Osteoblast (primary cell): ENCODE measurements around the gene FAF1. TPM values are rescaled to one million over a fixed set of nuclear protein-coding genes. Genes with fewer than 3 reads are reported as not detected.
A peak's percentile ranks its signal among the peaks of the same experiment; 100 is the strongest.

ENCODE experiments used
- DNase-seq: peaks from one replicate; pipeline ENCODE4 v3.0.0; 2011; ENCODE audit warnings: low spot score, mixed read lengths; ENCODE audit not compliant: insufficient read length; ENCODE audit errors: missing footprints
- H2AFZ ChIP-seq: 2 replicates; pipeline ENCODE4 v1.6.0; 2011; ENCODE audit warnings: mild to moderate bottlenecking, low read length
- H3K27ac ChIP-seq: 2 replicates; pipeline ENCODE4 v1.5.1; 2011; ENCODE audit warnings: mild to moderate bottlenecking, low read depth, low read length, moderate library complexity
- H3K27me3 ChIP-seq: 2 replicates; pipeline ENCODE4 v1.6.0; 2012; ENCODE audit warnings: mild to moderate bottlenecking, control low read depth, inconsistent platforms, low read length, moderate library complexity; ENCODE audit not compliant: insufficient read depth
- H3K36me3 ChIP-seq: 2 replicates; pipeline ENCODE4 v1.5.1; 2011; ENCODE audit warnings: mild to moderate bottlenecking, low read length, control low read depth, moderate library complexity; ENCODE audit not compliant: insufficient read depth
- H3K4me1 ChIP-seq: 2 replicates; pipeline ENCODE4 v1.5.1; 2011; ENCODE audit warnings: mild to moderate bottlenecking, low read length, control low read depth, moderate library complexity; ENCODE audit not compliant: insufficient read depth
- H3K4me2 ChIP-seq: 2 replicates; pipeline ENCODE4 v1.6.0; 2011; ENCODE audit warnings: mild to moderate bottlenecking, low read length; ENCODE audit not compliant: insufficient read depth
- H3K4me3 ChIP-seq: fragments of 200-600 bp; sonication (generic); 3 replicates; pipeline ENCODE4 v1.5.1; 2012; ENCODE audit warnings: mild to moderate bottlenecking, low read length, inconsistent platforms; ENCODE audit not compliant: insufficient read depth
- H3K79me2 ChIP-seq: 2 replicates; pipeline ENCODE4 v1.6.0; 2012; ENCODE audit warnings: mild to moderate bottlenecking, low read length, control low read depth, inconsistent platforms; ENCODE audit not compliant: insufficient read depth
- H3K9me3 ChIP-seq: 2 replicates; pipeline ENCODE4 v1.5.1; 2011; ENCODE audit warnings: low read depth, low read length, control low read depth
- H4K20me1 ChIP-seq: 2 replicates; pipeline ENCODE4 v1.6.0; 2012; ENCODE audit warnings: mild to moderate bottlenecking, low read length, control low read depth; ENCODE audit not compliant: insufficient read depth
- total RNA-seq: library from RNA; depleted of rRNA; stranded (reverse); fragments of >200 nt; gene quantifications from 2 replicates; pipeline ENCODE4 v1.2.3, GENCODE V29; 2012
- TF ChIP-seq, protein P1 (sequence below): IDR thresholded peaks from 2 replicates; pipeline ENCODE4 v1.5.1; 2011; ENCODE audit warnings: mild to moderate bottlenecking, low read depth, low read length, moderate library complexity; ENCODE audit errors: extremely low read depth

The FAF1 gene
- total RNA-seq, 1 donor: 40.5 TPM

DNA sequence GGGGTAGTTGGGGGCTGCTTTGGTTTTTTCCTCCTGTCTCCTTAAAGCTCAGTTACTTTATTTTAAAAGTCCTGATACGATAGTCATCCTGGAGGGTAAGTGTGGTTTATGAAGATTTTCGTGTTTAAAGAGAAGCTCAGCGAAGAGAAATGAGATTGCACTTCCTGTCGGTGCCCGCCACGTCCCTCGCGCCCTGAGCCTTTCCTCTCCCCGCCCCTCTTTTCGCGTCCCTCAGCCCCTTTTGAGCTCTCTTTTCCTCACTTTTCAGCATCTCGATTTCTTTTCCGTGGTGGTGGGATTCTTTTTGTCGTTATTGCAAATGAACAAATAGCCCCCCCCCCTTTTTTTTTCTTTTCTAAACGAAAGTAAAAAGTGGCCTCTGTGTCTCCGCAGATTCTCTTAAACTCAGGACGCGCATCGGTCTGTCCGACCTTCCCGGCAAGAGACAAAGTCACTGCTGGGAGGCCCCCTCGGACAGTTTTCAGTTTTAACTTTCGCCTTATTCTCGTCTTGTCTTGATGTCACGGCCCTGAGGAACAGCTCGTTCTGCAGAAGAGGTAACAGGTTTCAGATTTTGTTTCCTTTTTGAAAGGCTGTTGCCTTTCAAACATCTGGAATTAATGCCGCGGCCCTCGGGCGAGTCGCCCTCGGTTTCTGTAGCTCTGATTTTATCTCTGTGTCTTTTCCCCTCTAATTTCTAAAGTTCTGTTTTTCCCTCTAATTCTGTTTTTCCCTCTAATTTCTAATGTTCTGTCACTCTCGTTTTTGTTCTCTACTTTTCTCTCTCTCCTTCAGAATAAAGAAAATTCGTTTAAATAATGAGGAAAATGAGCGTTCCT is 535.8 kb downstream of the FAF1 start:
- Histone ChIP-seq H3K4me3 (peak overlapping the region; percentile 45), H3K36me3 (no peaks in the 10 kb centered on the region), H3K4me2 (peak overlapping the region; percentile 61), H3K9me3 (no peaks in the 10 kb centered on the region), H4K20me1 (peaks cover 5% of the 10 kb centered on the region), H3K4me1 (no peaks in the 10 kb centered on the region), H3K79me2 (no peaks in the 10 kb centered on the region), H3K27me3 (peaks cover 100% of the 10 kb centered on the region), H3K27ac (no peak overlapping the region), H2AFZ (no peak overlapping the region)
- DNase-seq: peak; percentile 92
- TF ChIP-seq, protein P1, sequence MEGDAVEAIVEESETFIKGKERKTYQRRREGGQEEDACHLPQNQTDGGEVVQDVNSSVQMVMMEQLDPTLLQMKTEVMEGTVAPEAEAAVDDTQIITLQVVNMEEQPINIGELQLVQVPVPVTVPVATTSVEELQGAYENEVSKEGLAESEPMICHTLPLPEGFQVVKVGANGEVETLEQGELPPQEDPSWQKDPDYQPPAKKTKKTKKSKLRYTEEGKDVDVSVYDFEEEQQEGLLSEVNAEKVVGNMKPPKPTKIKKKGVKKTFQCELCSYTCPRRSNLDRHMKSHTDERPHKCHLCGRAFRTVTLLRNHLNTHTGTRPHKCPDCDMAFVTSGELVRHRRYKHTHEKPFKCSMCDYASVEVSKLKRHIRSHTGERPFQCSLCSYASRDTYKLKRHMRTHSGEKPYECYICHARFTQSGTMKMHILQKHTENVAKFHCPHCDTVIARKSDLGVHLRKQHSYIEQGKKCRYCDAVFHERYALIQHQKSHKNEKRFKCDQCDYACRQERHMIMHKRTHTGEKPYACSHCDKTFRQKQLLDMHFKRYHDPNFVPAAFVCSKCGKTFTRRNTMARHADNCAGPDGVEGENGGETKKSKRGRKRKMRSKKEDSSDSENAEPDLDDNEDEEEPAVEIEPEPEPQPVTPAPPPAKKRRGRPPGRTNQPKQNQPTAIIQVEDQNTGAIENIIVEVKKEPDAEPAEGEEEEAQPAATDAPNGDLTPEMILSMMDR: no peak

DNA sequence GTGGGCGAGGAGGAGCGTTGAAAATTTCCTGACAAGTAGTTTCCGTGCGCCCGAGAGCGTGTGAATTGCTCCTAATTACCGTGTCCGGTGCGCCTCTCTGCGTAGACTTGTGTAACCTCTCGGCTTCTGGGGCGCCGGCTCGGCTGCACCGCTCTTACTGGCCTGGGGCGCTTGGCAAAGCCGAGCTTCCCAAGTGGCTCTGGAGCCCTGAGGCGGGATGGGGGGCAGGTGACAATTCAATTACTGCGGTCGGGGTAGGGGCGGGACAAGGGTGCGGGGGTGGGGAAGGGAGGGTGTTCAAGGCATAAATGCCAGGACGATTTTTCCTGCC is 536.4 kb downstream of the FAF1 start:
- TF ChIP-seq, protein P1: no peak
- no peak overlapping the region for H3K4me2 ChIP-seq
- H3K4me1 ChIP-seq: no peaks in the 10 kb centered on the region
- H3K36me3 ChIP-seq: no peaks in the 10 kb centered on the region
- H3K9me3 ChIP-seq: no peaks in the 10 kb centered on the region
- no peak overlapping the region for H3K4me3 ChIP-seq
- H4K20me1 ChIP-seq: peaks cover 5% of the 10 kb centered on the region
- no peak overlapping the region for H2AFZ ChIP-seq
- H3K27ac ChIP-seq: no peak overlapping the region
- no peaks in the 10 kb centered on the region for H3K79me2 ChIP-seq
- peaks cover 98% of the 10 kb centered on the region for H3K27me3 ChIP-seq
- DNase-seq: peak; percentile 94

DNA sequence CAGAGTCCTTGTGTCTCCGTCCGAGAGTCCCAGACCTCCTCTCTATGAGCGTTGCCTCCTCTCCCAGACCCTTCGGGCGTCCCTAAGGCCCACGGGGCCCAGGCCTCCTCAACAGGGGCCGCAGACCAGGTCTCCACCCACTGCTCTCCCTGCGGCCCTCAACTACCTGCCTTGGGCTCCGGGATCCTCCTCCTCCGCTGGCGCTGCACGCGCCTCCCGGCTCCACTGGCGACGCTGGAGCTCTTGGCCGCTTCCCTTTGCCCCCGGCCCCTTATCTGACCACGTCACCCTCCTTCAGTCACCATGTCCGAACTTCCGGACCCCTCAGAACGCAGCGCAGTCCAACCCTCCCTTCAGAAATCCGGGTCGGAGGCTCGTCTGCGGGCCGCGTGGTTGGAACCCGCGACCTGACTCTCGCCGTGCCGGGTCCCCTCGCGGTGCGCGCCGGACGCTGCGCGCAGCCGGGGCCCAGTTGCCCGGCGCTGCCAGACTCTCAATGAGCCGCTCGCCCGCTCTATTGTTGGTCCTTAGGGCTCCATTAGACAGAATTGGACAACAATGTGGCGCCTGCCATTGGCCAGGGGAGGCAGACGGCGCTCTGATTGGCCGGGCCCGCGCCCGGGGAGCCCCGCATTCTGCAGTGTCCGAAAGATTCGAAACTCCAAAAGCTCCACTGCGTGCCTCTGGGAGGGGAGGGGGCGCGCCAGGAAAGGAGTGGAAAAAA is 537.0 kb downstream of the FAF1 start, which contains the start of gene DMRTA2:
Gene DMRTA2 (minus strand): TSS at position 498 of the 724 bp plus-strand sequence. CDS start 1,907 bp downstream, outside the sequence.
- peak within 1 kb of the TSS; percentile 15 for H2AFZ ChIP-seq
- DNase-seq: peak; percentile 89
- peaks cover 98% of the 10 kb centered on the region for H3K27me3 ChIP-seq
- H4K20me1 ChIP-seq: peaks cover 5% of the 10 kb centered on the region
- no peaks in the 10 kb centered on the region for H3K9me3 ChIP-seq
- peak within 1 kb of the TSS; percentile 45 for H3K4me3 ChIP-seq
- no peaks in the 10 kb centered on the region for H3K79me2 ChIP-seq
- no peaks in the 10 kb centered on the region for H3K4me1 ChIP-seq
- TF ChIP-seq, protein P1: no peak
- no peak within 1 kb of the TSS for H3K27ac ChIP-seq
- peak within 1 kb of the TSS; percentile 61 for H3K4me2 ChIP-seq
- H3K36me3 ChIP-seq: no peaks in the 10 kb centered on the region

DNA sequence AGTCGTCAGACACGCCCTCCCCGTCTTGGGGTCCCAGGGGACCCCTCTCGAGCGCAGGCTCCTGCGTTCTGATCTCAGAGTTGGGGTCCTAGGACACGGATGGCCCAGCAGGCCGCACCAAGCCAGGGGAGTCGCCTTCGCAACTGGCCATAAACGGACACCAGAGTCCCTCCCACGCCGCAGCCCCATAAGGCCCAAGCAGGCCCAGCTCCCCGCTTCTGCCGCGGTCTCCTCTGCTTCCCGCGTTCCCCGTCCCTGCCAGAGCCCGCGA is 537.5 kb downstream of the FAF1 start:
- H3K27ac ChIP-seq: no peak overlapping the region

More for the DNA sequence above, 537.5 kb downstream of the FAF1 start:
- no peak for DNase-seq
- H3K36me3 ChIP-seq: no peaks in the 10 kb centered on the region
- H3K4me1 ChIP-seq: no peaks in the 10 kb centered on the region
- no peak overlapping the region for H3K4me2 ChIP-seq
- TF ChIP-seq, protein P1: no peak
- H3K9me3 ChIP-seq: no peaks in the 10 kb centered on the region
- H3K79me2 ChIP-seq: no peaks in the 10 kb centered on the region
- H4K20me1 ChIP-seq: peaks cover 5% of the 10 kb centered on the region
- no peak overlapping the region for H3K4me3 ChIP-seq
- no peak overlapping the region for H2AFZ ChIP-seq
- H3K27me3 ChIP-seq: peaks cover 98% of the 10 kb centered on the region
